ENCODE results near the gene SYT7.

DNA sequence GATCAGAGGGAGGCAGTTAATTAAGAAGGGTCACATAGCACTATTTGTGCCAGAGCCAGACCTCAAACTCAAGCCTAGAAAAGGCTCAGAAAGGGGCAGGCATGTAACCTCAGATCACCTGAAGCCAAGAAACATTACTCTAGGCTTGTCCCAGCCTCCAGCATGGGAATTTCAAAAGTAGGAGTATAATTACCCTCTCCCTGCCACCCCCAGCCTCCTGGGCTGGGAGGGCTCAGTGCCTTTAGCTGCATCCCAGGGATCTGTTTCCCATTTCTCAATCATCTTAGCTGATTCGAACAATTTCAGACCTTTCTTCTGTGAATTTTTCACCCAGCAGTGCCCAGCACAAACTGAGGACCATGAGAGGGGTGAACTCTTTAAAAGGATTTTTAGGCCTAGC lies 105.4 kb downstream of the SYT7 start:
- TF ChIP-seq POLR2A (IDR thresholded peaks at IDR 0.05): no peak
- TF ChIP-seq, protein P1, sequence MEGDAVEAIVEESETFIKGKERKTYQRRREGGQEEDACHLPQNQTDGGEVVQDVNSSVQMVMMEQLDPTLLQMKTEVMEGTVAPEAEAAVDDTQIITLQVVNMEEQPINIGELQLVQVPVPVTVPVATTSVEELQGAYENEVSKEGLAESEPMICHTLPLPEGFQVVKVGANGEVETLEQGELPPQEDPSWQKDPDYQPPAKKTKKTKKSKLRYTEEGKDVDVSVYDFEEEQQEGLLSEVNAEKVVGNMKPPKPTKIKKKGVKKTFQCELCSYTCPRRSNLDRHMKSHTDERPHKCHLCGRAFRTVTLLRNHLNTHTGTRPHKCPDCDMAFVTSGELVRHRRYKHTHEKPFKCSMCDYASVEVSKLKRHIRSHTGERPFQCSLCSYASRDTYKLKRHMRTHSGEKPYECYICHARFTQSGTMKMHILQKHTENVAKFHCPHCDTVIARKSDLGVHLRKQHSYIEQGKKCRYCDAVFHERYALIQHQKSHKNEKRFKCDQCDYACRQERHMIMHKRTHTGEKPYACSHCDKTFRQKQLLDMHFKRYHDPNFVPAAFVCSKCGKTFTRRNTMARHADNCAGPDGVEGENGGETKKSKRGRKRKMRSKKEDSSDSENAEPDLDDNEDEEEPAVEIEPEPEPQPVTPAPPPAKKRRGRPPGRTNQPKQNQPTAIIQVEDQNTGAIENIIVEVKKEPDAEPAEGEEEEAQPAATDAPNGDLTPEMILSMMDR (IDR thresholded peaks at IDR 0.05): no peak

All from lower leg skin (tissue), 3 donors.